RWPE1 (cell line): ENCODE data around the gene TANGO6.

ENCODE experiments used
- CTCF ChIA-PET: fragments of 350-600 bp; sonication (Branson Sonifier 250); formaldehyde crosslinking; extraction: SDS; loops from one replicate; lab custom pipeline; 2021; lab: Yijun Ruan, JAX
- POLR2A ChIA-PET: fragments of 400-600 bp; formaldehyde crosslinking; extraction: SDS; loops from one replicate; lab custom pipeline; 2020; ENCODE audit warnings: antibody characterized with exemption; ENCODE audit not compliant: low non-redundant PET; lab: Yijun Ruan, JAX
- DNase-seq: peaks from one replicate; pipeline ENCODE4 v3.0.0; 2012; ENCODE audit warnings: low spot score
- H3K27ac ChIP-seq: fragments of 450-650 bp; 2 replicates; pipeline ENCODE4 v1.5.1; 2017
- TF ChIP-seq, protein P1 (sequence below): fragments of 450-650 bp; conservative IDR thresholded peaks from 2 replicates; pipeline ENCODE4 v1.5.1; 2017; ENCODE audit warnings: low read depth, mild to moderate bottlenecking

The TANGO6 gene

GRCh38 chr16:68948230-68948910, 105.0 kb downstream of the TANGO6 start:
- DNase-seq = no peak
- POLR2A ChIA-PET = no interaction called here
- TF ChIP-seq, protein P1, sequence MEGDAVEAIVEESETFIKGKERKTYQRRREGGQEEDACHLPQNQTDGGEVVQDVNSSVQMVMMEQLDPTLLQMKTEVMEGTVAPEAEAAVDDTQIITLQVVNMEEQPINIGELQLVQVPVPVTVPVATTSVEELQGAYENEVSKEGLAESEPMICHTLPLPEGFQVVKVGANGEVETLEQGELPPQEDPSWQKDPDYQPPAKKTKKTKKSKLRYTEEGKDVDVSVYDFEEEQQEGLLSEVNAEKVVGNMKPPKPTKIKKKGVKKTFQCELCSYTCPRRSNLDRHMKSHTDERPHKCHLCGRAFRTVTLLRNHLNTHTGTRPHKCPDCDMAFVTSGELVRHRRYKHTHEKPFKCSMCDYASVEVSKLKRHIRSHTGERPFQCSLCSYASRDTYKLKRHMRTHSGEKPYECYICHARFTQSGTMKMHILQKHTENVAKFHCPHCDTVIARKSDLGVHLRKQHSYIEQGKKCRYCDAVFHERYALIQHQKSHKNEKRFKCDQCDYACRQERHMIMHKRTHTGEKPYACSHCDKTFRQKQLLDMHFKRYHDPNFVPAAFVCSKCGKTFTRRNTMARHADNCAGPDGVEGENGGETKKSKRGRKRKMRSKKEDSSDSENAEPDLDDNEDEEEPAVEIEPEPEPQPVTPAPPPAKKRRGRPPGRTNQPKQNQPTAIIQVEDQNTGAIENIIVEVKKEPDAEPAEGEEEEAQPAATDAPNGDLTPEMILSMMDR = no peak
- peak overlapping the region; percentile 48 for H3K27ac ChIP-seq
- CTCF ChIA-PET = interaction anchor here (1.2 kb wide), 1 partner anchor 192 kb away, joined by 3 read pairs; no protein-coding TSS in a partner anchor

DNA sequence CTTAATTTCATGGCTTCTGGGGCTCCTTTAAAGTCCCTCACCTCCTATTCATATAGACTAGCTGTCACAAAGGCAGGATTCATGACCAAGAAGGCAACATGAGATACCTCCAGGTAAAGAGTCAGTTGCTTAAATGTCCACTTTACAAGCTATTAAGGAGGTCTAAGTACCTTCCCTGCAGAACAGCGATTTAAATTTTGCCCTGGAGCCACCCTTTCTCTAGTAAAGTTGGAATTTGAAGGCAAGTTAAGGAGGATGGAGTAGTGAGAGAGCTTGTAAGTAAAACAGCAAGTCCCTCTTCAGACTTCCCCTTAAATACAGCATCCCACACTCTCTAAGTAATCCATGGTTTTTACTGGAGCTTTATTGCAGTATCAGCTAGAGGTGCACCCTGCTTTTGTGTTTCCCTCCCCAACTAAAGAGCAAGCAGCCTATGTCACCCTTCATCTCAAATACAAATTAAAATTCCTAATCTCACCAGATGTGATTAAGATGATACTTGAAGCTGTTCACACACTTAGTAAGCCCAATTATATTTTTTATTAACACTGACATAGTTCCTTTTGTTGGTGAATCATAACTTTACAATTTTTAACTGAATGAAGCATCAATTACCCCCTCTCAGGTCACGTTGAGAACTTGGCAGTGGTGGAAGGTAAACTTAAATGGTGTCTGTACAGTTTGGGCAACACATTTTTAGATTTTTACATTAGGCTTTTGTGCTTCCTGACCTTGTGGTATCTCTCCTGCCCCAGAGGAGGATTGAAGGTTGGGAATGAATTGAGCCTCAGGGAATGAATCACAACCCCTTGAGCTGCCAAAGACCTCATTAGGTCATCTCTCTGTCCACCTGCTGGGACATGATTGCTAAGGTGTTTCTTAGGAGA, 108.9 kb downstream of the TANGO6 start:
- DNase-seq = peak; percentile 90
- CTCF ChIA-PET = interaction anchor here (1.1 kb wide), 1 partner anchor 30 kb away, joined by 5 read pairs; no protein-coding TSS in a partner anchor
- POLR2A ChIA-PET = interaction anchor here (0.6 kb wide), 1 partner anchor 153 kb away, joined by 3 read pairs; the partner anchor contains the start of gene HAS3
- TF ChIP-seq, protein P1 = no peak
- peak overlapping the region; percentile 81 for H3K27ac ChIP-seq

GRCh38 chr16:68954911-68955635, 111.7 kb downstream of the TANGO6 start:
- POLR2A ChIA-PET = interaction anchor here (0.6 kb wide), 1 partner anchor 167 kb away, joined by 4 read pairs; no protein-coding TSS in a partner anchor
- H3K27ac ChIP-seq = no peak overlapping the region
- DNase-seq = no peak
- CTCF ChIA-PET = no interaction called here
- TF ChIP-seq, protein P1 = no peak

DNA sequence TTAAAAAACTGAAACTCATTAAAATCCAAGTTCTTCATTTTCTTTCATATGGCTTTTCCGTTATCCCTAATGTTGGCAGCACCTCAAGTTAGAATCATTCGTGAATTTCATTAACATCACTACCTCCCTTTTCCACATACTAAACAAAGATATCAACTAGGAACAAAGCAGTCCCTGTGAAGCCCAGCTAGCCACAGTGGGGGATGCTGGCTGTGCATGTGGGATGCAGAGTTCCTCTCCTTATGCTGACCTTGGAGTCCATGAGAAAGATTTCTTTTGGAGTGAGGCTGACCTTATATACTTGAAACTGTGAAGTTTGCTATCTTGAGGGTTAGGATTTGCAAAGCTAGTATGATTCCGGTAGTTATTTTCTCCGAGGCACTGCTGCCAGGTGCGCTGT, 117.6 kb downstream of the TANGO6 start:
- CTCF ChIA-PET = no interaction called here
- DNase-seq = no peak
- POLR2A ChIA-PET = no interaction called here
- TF ChIP-seq, protein P1 = no peak
- no peak overlapping the region for H3K27ac ChIP-seq

- CTCF ChIA-PET = no interaction called here
- no peak overlapping the region for H3K27ac ChIP-seq
Measured at GRCh38 chr16:68961778-68962402, 118.6 kb downstream of the TANGO6 start.

More at GRCh38 chr16:68961778-68962402, 118.6 kb downstream of the TANGO6 start:
- DNase-seq = no peak
- POLR2A ChIA-PET = no interaction called here
- TF ChIP-seq, protein P1 = no peak
